Gastroesophageal sphincter (tissue), 3 donors: ENCODE measurements around the gene LLGL2.
A peak's percentile ranks its signal among the peaks of the same experiment; 100 is the strongest.
"Not testable (repeated sequence)": the region's sequence is repeated elsewhere in the genome, so short reads cannot be mapped to it uniquely, and the experiment has no call there.

Experiments
- CTCF ChIP-seq, 4 experiments: fragments of 200-600 bp in 2 of 4; fragments of 450-650 bp in 2 of 4; sonication (generic) in 1 of 4; IDR thresholded peaks; one replicate each; pipeline ENCODE4 v1.5.1; 2017 to 2019; ENCODE audit warnings: antibody characterized with exemption in 4 of 4, mild to moderate bottlenecking in 2 of 4, moderate library complexity in 2 of 4
- POLR2A ChIP-seq, 2 donors: fragments of 450-650 bp; IDR thresholded peaks; one replicate each; pipeline ENCODE4 v1.6.1; 2017; ENCODE audit warnings: antibody characterized with exemption in 2 of 2, mild to moderate bottlenecking in 2 of 2, moderate library complexity in 1 of 2
- POLR2AphosphoS5 ChIP-seq: sonication (generic); formaldehyde crosslinking; IDR thresholded peaks from one replicate; pipeline ENCODE4 v1.6.1; 2017; ENCODE audit warnings: antibody characterized with exemption

- TF ChIP-seq CTCF (IDR thresholded peaks at IDR 0.05); POLR2AphosphoS5: not testable (repeated sequence)
- TF ChIP-seq POLR2A (IDR thresholded peaks at IDR 0.05): peak in 1 of 2 donors; percentile 22
These were observed 55.7 kb downstream of the LLGL2 start for GRCh38 chr17:75581121-75581725.
